SK-N-SH (cell line): ENCODE data around the gene LIMK2.
"Not testable (repeated sequence)": the region's sequence is repeated elsewhere in the genome, so short reads cannot be mapped to it uniquely, and the experiment has no call there.

Source experiments
- CTCF ChIP-seq: fragments of 200-600 bp; sonication (generic); IDR thresholded peaks from 2 replicates; pipeline ENCODE4 v1.6.1; 2017; ENCODE audit warnings: antibody characterized with exemption, mild to moderate bottlenecking, moderate library complexity
- EZH2phosphoT487 ChIP-seq: fragments of 200-600 bp; sonication (generic); IDR thresholded peaks from 2 replicates; pipeline ENCODE4 v1.6.1; 2017; ENCODE audit warnings: low read depth, mixed run types, mild to moderate bottlenecking, antibody characterized with exemption, moderate library complexity, borderline replicate concordance
- FOXJ3 ChIP-seq: sonication (generic); formaldehyde crosslinking; IDR thresholded peaks from 2 replicates; pipeline ENCODE4 v1.5.1; 2020; ENCODE audit warnings: mild to moderate bottlenecking, missing genetic modification reagents
- FOXM1 ChIP-seq: IDR thresholded peaks from 2 replicates; pipeline ENCODE4 v1.4.0; 2012; ENCODE audit warnings: low read depth, mild to moderate bottlenecking
- PBX3 ChIP-seq: IDR thresholded peaks from 2 replicates; pipeline ENCODE4; 2012
- POLR2AphosphoS5 ChIP-seq: IDR thresholded peaks from 2 replicates; pipeline ENCODE4 v1.6.1; 2012; ENCODE audit warnings: low read depth, low read length
- RAD21 ChIP-seq: IDR thresholded peaks from 2 replicates; pipeline ENCODE4 v1.6.1; 2012; ENCODE audit warnings: mild to moderate bottlenecking, low read length
- RXRA ChIP-seq: IDR thresholded peaks from 2 replicates; pipeline ENCODE4 v1.4.0; 2012; ENCODE audit warnings: low read depth, mild to moderate bottlenecking, borderline replicate concordance
- TEAD4 ChIP-seq: IDR thresholded peaks from 2 replicates; pipeline ENCODE4 v1.4.0; 2012; ENCODE audit warnings: mild to moderate bottlenecking, borderline replicate concordance; ENCODE audit not compliant: insufficient read depth

GRCh38 chr22:31194681-31195080, 17.4 kb upstream of the LIMK2 start:
- not testable (repeated sequence) for TF ChIP-seq POLR2AphosphoS5, RXRA, RAD21, CTCF, TEAD4, PBX3, FOXJ3, EZH2phosphoT487, FOXM1
